HG02610 (cell line): ENCODE results near the gene OR10R2.
"Not testable (repeated sequence)": the region's sequence is repeated elsewhere in the genome, so short reads cannot be mapped to it uniquely, and the experiment has no call there.

Experiments used
- ATAC-seq: cut with Tn5 transposase; IDR thresholded peaks from one replicate; pipeline ENCODE4 v1.9.1; 2021; ENCODE audit warnings: mild to moderate bottlenecking, moderate library complexity; ENCODE audit not compliant: unreplicated experiment

Gene OR10R2, protein sequence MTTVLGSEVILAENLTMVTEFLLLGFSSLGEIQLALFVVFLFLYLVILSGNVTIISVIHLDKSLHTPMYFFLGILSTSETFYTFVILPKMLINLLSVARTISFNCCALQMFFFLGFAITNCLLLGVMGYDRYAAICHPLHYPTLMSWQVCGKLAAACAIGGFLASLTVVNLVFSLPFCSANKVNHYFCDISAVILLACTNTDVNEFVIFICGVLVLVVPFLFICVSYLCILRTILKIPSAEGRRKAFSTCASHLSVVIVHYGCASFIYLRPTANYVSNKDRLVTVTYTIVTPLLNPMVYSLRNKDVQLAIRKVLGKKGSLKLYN

DNA sequence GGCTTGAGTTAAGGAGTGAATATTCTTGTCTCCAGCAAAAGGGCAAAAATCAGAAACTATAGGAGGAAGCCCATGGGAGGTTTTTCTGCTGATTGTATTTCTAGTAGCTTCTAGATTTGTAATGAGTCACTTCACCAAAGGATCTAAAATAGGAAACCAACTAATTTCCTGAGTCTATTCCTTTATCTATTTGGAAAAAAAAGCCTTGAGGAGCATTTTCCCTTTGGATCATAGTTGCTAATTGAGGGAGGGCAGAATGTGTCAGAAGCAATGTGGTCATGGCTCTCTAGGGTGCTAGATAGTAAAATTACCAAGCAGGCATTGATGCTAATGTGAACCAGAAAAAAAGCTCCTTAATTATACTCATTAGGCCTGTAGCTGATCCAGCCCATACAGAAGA is at the start of gene OR10R2:
Gene OR10R2 (plus strand): TSS at position 301 of the 400 bp plus-strand sequence. CDS start 106 bp downstream, outside the sequence.
- ATAC-seq, result no peak

DNA sequence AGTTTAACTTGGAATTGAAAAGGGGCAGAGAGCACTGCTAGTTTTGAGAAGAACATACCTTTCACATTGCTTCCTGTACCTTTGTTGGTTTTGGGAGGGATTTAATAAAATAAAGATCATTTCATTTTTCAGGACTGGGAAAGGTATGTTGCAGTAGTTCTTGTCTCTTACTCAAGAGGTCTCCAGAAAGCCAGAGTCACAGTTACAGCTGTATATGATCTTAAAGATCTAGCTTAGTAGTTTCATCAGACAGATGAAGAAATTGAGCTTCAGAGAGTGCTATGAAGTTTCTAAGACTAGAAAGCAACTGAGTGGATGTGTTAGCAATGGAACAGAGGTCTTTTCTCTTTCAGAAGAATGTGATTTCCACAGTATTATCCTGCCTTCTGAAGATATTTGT is 47.0 kb upstream of the OR10R2 start:
- ATAC-seq, result no peak

DNA sequence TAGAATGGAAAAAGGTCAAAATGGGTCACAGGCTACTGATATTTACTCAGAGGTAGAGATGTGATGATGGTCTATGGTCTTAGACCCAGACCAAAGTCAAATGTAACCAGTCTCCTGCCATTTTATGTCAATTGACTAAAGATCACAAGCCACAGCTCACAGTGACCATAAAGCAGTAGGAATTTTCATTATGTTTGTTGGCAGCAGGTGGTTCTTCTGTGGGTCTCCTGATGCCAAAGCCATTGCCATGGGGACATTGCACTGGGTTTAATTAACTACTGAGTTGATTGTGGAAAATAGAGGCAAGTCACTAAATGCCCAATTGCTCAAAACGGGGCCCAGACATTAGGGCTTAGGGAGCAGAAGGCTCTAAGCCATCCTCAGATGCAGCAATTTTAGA is 45.9 kb upstream of the OR10R2 start, which contains the start of gene OR10K2:
Gene OR10K2 (minus strand): TSS at position 101 of the 400 bp plus-strand sequence. CDS start 5,371 bp downstream, outside the sequence.
- no peak for ATAC-seq

DNA sequence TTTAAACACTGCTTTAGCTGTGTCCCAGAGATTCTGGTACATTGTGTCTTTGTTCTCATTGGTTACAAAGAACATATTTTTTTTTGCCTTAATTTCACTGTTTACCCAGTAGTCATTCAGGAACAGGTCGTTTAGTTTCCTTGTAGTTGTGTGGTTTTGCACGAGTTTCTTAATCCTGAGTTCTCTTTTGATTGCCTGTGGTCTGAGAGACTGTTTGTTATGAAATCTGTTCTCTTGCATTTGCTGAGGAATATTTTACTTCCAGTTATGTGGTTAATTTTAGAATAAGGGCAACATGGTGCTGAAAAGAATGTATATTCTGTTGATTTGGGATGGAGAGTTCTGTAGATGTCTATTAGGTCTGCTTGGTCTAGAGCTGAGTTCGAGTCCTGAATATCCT is 41.9 kb upstream of the OR10R2 start:
- not testable (repeated sequence) for ATAC-seq

DNA sequence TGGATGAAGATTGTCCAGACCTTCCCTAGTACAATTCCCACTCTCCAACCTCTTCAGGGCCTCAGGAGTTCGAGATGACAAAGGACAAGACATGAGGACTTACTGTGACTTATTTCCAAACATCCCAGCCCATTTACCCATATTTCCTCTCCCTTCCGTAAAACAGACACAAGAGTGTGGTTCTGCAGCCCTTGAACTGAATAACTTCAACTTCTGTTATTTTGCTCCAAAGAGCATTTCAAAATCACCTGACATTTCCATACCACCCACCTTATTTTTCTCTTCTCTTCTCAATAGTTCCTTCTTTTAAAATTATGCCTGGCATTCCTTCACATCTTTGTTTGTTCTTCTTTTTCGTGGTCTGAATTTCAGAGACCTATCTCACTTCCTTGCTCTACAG is 37.3 kb upstream of the OR10R2 start:
- ATAC-seq, result no peak

DNA sequence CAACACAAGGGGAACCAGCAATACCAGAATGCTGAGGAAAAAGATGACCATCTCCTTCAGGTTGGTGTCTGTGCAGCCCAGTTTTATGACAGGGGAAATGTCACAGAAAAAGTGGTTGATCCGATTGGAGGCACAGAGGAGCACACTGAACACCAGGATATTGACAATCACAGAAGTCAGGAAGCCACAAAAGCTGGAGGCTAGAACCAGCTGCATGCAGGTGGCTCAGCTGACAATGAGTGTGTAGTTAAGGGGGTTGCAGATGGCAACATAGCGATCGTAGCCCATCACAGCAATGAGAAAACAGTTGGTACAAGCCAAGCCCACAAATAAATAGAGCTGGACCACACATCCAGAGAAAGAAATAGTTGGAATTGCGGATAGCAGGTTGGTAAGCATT is 26.6 kb upstream of the OR10R2 start:
- ATAC-seq, result no peak

DNA sequence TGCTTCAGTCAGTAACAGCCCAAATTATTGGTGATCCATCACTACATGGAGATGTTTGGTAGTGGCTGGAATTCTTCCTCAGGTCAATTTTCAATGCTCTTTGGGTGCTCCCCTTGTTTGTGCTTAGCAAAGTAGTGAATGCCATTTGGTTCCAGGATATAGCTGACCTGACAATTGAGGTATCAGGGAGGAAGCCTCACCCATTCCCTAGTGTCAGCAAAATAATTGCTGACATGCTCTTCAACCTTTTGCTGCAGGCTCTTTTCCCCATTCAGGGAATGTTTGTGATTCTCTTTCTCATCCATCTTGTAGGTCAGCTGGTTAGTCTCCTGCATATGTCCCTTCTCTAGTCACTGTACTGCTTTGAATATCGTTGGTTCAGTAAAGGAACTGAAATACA is 17.5 kb upstream of the OR10R2 start:
- ATAC-seq, result no peak

DNA sequence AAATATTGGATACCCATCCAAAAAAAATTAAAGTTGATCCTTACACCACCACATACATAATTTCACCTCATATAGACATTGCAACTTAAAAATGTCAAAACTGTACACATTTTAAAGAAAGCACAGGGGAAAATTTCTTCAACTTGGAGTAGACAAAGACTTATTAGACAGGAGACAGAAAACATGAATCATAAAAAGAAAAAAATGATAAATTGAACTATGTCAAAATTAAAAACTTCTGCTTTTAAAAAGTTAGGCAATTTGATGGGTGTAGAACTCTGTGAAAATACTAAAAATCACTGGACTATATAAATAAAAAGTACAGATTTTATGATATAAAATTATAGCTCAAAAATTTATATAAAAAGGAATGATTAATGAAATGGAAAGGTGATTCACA is 14.8 kb upstream of the OR10R2 start:
- ATAC-seq, result no peak

DNA sequence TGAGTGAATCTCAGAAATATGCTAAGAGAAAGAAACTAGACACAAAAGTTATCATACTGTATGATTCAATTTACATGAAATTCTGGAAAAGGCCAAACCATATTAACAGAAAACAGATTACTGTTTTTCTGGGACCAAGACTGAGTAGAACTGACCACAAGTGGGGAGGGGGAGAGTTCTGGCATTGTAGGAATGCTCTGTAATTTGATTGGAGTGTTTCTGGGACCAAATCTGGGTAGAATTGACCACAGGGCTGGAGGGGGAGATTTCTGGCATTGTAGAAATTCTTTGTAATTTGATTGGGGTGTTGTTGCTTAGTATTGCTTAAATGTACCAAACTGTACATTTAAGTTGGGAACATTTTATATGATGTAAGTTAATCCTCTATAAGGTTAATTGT is 13.8 kb upstream of the OR10R2 start:
- ATAC-seq, result no peak

DNA sequence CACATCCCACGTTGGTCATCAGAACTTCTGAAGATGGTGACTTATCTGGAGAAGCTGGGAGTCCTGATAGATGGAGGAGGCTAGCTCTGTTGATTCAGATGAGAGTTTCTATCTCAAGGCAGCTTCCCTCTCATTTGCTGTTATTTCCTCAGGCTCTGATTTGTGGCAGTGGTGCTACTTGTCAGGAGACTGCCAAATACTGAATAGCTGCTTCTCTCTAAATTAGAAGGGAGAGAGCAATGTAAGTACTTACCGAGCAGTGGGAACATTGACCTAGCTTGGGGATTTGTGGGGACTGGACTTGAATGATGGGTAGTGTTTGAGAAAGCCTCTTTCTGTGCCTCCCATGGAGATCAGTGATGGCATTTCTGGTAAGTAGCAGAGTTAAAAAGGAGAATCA is 10.5 kb upstream of the OR10R2 start, which contains the start of gene OR10K1:
Gene OR10K1 (plus strand): TSS at position 301 of the 400 bp plus-strand sequence. CDS start 3,728 bp downstream, outside the sequence.
- ATAC-seq, result no peak

DNA sequence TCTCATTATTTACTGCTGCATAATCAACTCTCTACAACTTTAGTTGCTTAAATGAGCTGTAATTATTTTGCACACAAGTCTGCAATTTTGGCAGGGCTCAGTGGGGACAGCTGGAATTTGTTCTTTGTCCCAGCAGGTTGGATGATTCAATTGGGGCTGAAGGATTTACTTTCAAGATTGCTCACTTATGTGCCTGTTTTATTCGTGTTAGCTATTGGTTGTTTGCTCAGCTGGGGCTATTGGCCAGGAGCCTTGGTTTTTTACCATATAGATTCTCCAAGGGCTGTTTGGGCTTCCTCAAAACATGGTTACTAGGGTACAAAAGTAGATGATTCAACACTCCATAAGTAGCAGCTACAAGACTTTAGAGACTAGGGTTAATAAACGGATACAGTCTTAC is 13.4 kb downstream of the OR10R2 start:
- ATAC-seq, result no peak

DNA sequence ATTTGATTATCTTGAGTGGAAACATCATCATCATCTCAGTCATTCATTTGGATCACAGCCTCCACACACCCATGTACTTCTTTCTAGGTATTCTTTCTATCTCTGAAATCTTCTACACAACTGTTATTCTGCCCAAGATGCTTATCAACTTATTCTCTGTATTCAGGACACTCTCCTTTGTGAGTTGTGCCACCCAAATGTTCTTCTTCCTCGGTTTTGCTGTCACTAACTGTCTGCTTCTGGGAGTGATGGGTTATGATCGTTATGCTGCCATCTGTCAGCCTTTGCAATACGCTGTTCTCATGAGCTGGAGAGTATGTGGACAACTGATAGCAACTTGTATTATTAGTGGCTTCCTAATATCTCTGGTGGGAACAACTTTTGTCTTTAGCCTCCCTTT is 19.3 kb downstream of the OR10R2 start:
- no peak for ATAC-seq

DNA sequence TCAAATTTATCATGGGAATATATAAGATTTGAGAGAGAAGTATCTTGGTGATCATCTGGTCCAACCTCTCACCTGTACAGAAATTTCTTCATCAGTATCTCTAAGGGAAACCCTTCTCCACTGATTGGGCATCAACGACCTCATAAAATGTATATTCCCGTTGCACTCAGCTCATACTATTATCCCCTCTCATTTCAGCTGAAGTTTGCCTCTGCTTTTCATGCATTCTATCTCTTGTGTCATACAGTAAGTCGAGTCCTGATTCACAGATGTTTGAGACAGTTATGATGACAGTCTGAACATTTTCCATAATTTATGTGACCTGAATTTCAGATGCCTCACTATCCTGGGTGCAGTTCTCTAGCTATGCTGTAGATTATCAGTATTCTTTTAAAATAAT is 21.0 kb downstream of the OR10R2 start:
- no peak for ATAC-seq

DNA sequence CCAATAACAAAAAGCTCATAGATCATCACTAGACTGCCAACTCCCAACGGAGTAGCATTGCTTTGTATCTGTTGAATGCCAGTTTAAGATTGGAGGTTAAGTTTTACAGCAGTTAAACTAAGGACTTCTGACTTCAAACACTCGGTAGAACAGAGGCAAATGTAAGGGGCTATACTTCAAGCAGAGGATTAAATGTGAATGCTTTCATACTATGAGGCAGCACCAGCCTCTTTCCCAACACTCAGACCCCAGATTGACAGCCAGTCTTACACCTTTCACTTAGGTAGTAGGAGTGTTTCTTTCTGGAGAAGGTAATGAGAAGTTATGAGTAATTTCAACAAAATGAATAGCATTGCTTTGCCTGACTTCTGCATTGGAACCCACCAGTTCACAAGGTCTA is 22.8 kb downstream of the OR10R2 start:
- no peak for ATAC-seq

DNA sequence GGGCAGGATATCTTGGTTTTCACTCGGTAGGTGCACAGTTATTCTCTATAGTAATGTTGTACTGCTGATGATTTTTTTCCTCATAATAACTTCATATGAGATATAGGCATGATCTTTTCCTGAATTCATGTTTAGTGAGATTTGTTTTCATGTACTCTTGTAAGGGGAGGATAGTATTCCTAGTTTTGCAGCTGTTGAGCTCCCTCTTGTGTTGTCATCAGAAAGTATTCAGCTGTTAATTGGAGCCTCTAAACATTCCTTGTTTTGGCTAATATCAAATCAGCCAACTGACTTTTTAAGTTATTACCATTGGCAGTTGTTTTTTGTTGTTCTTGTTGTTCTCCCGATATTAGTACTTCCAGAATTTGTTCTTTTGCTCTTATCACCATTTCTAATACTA is 24.4 kb downstream of the OR10R2 start:
- ATAC-seq, result no peak

DNA sequence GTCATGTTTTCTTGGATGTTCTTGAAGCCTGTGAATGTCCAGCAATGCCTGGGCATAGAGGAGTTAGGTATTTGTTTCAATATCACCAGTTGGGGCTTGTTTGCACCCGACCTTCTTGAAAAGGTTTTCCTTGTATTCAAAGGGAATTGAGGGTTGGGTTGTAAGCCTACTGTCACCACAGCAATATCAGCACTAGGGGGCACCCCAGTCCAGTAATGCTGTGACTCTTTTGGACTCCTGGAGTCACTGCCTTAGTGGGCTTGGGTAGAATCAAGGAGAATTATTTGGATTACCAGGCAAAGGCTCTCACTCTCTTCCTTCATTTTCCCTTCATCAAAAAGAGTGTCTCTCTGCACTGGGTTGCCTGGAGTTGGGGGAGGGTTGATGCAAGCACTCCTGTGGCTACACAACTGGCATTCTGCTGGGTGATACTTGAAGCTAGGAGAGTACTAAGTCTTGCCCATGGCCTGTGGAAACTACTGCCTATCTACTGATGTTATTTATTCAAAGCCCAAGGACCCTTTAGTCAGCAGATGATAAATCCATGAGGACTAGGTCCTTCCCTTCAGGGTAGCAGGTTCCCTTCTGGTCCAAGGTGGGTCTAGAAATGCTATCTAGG is 34.5 kb downstream of the OR10R2 start:
- no peak for ATAC-seq

DNA sequence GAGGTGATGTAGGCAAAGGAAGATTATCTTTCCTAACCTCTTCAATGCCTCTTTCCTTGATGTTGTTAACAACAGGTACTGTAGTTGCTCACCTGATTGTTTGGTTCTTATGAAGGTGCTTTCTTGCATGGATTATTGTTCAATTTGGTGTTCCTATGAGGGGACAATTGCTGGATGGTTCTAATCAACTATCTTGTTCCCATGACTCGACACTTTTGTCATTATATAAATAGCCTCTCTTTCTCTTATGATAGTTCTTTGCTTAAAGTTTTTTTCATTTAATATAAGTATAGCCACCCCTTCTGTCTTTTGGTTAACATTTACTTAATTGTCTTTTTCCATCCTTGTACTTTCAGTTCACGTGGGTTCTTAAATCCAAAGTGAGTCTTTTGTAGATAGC is 35.5 kb downstream of the OR10R2 start:
- ATAC-seq, result no peak

DNA sequence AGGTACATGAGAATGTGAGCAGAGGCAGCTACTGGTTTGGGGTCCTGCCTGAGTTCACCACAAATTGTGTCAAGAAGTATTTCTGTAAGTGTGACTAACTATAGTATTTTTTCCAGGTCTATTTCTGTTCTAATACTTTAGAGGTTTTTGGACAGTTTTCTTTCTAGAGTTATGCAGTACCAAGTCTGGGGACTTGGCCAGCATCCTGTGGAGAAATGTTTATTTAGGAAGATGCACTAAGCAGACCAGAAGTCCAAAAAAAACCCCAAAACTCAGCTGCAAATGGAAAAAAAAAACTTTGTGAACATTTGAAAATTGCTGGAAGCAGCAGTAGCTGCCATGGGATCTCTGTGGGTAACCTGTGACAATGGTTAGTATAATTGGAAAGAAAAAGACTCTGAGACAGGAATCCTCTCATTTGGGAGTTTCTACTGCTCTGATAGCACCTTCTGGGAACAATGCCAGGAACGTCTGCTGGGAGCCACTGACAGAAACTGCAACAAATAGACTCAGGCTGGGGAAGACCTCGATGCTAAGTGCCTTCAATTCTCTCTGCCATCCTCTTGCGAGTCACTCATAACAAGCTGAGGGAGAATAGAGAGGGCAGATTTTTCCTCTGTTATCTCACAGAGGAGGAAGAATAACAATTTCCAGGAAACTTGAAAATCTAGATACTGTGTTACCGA is 37.6 kb downstream of the OR10R2 start:
- ATAC-seq, result no peak

DNA sequence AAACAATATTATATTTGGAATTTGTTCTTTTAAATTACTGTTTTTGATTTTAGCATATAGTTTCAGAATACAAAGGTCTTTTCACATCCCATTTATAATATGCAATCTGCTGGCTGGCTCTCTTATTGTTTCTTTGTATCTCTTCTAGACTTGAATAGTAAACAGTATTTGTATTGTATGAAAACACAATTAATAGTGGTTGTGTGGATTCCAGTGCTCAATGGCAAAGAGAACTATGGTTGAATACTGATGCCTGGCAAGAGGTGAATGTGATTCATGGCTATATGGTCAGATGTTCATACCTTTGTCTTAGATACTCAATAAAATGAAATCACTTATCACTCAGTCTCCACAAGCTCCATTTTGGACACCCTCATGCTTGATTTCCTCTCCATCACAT is 44.9 kb downstream of the OR10R2 start:
- ATAC-seq, result no peak

DNA sequence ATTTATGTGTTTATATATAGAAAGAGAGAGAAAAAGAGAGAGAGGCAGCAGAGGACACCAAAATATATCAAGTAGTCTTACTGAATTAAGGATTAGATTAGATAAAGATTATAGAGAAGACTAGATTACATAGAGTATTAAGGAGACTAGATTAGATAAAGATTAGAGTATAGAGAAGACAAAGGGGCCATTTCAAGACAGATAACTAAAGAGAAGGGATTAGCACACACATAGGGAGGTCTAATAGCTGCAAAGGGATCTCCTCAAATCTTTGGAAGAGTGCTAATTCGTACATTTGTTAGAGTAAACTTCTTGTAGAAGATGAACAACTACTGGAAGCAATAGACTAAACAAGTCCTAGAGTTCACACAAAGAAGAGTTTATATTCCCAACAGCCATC is 48.0 kb downstream of the OR10R2 start:
- ATAC-seq, result no peak

DNA sequence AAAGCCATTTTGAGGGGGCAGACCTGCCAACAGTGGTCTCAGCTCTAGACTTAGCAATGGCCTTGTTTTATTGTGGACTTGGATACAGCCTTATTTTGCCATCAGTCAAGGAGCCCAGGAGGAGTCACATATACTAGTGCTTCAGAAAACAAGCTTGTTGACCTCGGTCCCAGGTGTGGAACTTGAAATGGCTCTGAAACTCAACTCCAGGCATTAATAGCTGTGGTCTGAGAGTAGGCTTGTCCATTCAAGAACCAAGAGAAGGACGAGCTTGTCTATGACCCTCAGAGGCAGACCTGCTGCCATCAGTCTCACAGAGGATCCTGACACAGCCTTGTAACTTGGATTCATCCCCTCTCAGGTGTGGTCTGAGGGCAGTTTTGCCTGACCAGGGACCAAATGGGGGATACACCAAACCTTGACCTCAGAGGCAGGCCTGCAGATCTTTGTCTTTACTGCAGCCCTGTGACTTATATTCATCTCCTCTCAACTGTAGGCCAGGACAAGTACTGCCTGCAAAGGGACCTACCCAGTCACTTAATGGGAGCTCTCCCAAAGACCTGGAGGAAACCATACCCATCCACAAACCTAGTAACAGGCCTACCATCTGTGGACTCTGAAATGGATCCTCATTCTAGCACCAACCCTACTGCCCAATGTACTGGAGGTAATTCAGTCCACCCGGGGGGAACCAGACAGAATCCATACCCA is 49.1 kb downstream of the OR10R2 start:
- no peak for ATAC-seq
